GM10266 (cell line): Measurements from ENCODE around the gene KCNJ6.

Experiments used
- DNase-seq: peaks from one replicate; pipeline ENCODE4 v3.0.0; 2012; ENCODE audit errors: extremely low spot score
- TF ChIP-seq, protein P1 (sequence below): IDR thresholded peaks from 2 replicates; pipeline ENCODE4 v1.5.1; 2012; ENCODE audit warnings: mild to moderate bottlenecking, low read depth; ENCODE audit not compliant: control insufficient read depth, insufficient read depth; ENCODE audit errors: missing control alignments

Gene KCNJ6

GRCh38 chr21:37571442-37571841 lies 344.8 kb downstream of the KCNJ6 start:
- DNase-seq: no peak
- TF ChIP-seq, protein P1, sequence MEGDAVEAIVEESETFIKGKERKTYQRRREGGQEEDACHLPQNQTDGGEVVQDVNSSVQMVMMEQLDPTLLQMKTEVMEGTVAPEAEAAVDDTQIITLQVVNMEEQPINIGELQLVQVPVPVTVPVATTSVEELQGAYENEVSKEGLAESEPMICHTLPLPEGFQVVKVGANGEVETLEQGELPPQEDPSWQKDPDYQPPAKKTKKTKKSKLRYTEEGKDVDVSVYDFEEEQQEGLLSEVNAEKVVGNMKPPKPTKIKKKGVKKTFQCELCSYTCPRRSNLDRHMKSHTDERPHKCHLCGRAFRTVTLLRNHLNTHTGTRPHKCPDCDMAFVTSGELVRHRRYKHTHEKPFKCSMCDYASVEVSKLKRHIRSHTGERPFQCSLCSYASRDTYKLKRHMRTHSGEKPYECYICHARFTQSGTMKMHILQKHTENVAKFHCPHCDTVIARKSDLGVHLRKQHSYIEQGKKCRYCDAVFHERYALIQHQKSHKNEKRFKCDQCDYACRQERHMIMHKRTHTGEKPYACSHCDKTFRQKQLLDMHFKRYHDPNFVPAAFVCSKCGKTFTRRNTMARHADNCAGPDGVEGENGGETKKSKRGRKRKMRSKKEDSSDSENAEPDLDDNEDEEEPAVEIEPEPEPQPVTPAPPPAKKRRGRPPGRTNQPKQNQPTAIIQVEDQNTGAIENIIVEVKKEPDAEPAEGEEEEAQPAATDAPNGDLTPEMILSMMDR: no peak

- no peak for DNase-seq
- TF ChIP-seq, protein P1: no peak
Measured at GRCh38 chr21:37568916-37569315, 347.3 kb downstream of the KCNJ6 start.

- DNase-seq: no peak
- TF ChIP-seq, protein P1: no peak
Measured at GRCh38 chr21:37568415-37568814, 347.8 kb downstream of the KCNJ6 start.

DNA sequence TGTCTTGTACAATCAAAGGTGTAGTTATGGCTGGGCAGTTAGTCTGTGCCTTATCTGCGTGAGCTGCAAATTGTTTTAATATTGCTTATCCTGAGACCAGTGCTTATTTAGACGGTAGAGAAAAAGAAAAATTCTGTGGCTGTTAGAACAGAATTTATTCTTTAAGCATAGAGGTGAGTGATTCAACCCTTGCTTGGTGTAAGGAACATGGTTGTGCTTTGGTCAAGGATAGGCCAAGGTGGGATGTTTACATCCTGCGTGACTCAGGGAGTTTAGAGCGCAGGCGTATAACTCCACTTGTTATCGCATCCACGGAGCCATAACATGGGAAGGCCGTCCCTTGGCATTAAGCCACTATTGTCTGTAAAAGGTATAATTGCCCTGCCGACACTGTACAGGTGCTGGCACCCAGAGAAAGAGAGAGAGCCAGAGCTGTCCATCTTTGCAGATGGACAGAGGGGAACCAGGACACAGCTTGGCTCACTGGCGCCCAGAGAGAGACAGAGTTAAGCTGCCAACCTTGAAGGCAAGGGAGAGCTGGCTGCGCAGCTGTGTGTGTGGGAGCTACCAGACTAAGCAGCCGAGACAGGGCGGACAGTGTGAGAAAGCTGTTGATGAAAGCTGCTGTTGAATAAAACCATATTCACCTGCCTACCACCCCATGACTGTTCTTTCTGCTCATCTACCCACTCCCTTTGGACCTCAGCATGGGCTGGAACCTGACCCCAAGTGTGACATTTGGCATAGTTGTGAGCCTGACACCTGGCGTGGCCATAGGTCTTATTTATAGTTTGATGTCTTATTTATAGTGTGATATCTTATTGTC lies 349.3 kb downstream of the KCNJ6 start:
- TF ChIP-seq, protein P1: no peak
- no peak for DNase-seq

- DNase-seq: no peak
- TF ChIP-seq, protein P1: no peak
Measured at GRCh38 chr21:37565530-37566223, 350.6 kb downstream of the KCNJ6 start.

DNA sequence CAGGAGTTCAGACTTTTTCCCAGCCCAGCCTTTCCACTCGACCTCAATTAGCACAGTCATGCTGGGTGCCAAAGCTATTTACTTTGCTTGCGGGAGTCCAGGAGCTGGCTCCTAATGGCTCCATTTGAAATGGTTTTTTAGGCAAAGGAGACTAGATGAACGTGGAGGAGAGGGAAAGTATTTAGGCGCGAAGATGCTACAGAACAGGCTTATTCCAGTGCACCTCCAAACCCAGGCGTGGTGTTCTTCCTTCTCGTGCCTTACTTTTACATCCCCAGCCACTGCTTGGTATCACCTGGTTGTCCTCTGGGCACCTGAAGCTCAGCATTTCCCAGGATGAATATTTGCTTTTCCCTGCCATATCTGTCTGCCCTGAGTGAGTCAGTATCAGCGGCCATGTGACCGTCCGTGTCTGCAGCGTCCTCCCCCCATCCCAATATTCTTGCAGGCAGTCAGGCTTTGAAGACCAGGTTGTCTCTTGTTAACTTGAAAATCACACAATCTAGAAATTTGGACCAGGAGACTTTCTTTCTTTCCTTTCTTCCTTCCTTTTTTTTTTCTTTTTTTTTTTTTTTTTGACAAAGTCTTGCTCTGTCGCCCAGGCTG lies 351.2 kb downstream of the KCNJ6 start:
- no peak for DNase-seq
- TF ChIP-seq, protein P1: no peak
